NCI-H1436 (cell line): ENCODE results near the gene CDH5.

Experiments used
- DNase-seq: peaks from one replicate; lab custom pipeline; 2025; lab: John Stamatoyannopoulos, UW

Gene CDH5

DNA sequence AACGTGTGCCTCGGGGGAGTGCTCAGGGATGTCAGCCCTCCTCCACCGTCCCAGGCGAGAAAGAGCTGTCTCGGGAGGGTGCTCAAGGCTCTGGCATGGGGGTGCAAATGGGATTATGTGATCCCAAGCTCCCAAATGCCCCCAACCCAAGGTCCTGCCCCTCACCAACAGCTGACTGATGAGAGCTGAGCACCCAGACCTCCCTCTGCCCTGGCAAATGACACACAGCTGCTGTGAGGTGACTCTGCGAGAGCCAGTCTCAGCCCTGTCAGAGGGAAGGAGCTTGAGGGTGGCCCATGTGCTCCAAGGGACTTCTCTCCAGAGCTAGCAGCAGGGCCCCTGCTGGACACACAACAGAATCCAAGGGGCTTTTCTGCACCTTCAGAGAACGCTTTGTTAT is 7.7 kb downstream of the CDH5 start:
- DNase-seq, result no peak

DNA sequence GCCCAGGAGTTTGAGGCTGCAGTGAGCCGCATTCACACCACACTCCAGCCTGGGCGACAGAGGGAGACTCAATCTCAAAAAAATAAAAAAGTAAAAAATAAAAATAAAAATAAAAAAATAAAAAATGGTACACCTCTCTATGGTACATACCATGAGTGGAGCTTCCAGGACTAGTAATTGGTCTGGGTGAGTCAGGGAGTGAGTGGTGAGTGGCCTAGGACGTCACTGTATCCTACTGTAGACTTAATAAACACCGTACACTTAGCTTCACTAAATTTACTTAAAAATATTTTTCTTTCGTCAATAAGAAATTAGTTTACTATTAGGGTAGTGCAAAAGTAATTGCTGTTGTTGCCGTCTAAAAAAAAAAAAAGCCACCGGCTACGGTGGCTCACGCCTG is 9.0 kb downstream of the CDH5 start:
- DNase-seq, result no peak

DNA sequence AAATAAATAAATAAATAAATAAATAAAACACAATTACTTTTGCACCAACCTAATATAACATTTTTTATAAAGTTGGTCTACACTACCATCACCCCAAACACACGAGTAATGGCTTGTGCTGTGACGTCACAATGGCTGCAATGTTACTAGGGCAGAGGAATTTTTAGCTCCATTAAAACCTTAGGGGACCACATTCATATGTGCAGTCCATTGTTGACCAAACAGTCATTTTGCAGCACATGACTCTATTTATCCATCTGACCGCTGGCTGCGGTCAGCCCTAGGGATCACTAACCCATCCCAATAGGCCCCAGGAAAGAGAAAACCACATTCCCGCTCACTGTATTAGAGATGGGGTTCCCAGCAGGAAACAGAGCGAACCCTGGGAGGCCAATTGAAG is 9.6 kb downstream of the CDH5 start:
- no peak for DNase-seq

DNA sequence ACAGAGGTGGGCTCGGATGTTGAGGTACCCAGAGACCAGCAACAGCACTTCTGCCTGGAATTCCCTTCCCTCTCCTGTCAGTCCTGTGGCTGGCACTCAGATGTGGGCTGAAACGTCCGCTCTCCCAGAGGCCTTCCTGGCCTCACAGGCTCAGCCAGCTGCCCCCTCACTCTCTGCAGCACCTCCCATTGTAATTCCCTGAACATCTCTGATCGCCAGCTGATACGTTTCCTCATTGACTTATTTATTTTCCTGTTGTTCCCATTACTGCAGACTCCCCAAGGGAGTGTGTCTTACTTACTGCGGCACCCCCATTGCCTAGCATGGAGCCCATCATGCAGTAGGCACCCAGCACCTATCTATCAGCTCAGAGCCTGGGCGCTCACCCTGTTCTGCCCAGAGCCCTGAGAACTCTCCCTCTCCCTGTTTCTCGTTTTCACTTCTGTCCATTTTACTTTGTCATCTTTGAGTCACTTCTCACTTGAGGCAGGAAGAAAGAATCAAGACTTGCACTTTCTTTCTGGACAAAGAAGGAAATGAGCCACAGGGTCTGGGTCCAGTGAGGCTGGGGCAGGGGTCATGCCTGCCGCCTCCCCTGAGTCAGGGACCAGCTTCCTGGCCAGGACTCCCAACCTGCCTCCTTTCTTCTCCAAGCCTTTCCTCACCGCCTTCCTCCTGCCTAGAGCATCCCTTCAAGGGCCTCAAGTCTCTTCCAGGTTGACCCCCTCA is 10.2 kb downstream of the CDH5 start:
- DNase-seq, result no peak

DNA sequence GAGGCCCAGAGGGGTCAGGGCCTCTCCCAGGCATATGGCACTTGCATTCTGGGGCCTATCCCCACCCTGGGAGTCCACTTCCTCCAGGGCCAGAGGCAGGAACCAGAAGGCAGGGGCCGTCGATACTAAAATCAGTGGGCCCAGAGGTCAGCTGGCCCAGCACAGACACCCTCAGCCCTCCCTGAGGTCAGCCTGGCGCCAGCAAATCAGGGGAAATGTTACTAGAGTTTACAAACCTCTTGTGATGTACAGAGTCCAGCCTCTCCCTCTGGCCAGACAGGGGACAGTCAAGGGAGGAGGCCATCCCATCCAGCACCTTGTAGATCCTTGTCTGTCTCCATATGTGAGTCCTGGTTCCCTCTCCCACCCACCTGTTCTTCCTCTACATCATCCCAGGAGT is 10.8 kb downstream of the CDH5 start:
- DNase-seq, result no peak

DNA sequence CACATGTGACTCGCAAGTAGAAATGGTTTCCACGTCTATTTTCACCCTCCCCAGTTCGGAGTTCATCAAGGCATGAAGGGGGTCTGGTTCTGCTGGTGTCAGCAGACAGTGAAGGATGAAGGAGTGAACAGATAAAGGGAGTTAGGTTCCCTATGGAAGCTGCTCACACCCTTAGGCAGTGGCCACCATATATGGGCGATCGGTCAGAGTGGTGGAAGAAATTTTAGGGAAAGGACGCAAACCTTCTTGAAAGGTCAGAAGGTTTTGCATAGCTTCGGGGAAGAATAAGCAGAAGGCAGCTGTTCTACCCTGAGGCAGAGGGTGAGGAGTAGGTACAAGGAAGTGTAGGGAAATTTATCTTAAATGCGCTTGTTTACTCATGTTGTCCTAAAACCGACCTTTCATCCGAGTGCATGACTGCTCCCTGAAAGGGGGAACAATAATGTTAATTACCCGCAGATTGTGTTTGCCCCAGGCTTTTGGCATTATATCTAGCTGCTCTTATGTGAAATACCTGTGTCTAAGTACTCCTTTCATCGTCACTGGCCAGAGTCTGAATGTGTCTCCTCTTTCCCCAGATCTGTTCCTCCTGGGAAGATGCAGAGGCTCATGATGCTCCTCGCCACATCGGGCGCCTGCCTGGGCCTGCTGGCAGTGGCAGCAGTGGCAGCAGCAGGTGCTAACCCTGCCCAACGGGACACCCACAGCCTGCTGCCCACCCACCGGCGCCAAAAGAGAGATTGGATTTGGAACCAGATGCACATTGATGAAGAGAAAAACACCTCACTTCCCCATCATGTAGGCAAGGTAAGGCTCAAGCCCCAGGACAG is 12.5 kb downstream of the CDH5 start:
- peak; percentile 7 for DNase-seq

DNA sequence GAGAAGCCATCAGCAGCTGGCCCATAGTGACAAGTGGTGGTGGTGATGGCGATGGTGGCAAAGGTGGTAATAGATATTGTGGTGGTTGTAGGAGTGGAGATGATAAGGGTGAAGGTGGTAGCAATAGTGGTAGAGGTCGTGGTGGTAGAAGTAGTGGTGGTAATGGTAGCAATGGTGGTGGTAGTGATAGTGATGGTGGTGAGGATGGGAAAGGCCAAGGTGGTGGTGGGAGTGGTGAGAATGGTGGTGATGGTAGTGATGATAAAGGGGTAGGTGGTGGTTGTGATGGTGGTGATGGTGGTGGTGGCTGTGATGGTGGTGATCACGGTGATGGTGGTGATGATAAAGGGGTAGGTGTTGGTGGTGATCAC is 13.1 kb downstream of the CDH5 start:
- DNase-seq, result no peak

DNA sequence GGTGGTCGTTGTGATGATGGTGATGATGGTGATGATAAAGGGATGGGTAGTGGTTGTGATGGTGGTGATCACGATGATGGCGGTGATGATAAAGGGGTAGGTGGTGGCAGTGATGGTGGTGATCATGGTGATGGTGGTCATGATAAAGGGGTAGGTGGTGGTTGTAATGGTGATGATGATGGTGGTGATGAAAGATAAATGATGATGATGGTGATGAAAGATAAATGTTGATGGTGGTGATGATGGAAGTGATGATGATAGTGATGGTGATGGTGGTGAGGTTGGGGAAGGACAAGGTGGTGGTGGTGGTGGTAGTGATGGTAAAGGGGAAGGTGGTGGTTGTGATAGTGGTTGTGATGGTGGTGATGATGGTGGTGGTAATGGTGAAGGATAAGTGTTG is 13.9 kb downstream of the CDH5 start:
- no peak for DNase-seq

DNA sequence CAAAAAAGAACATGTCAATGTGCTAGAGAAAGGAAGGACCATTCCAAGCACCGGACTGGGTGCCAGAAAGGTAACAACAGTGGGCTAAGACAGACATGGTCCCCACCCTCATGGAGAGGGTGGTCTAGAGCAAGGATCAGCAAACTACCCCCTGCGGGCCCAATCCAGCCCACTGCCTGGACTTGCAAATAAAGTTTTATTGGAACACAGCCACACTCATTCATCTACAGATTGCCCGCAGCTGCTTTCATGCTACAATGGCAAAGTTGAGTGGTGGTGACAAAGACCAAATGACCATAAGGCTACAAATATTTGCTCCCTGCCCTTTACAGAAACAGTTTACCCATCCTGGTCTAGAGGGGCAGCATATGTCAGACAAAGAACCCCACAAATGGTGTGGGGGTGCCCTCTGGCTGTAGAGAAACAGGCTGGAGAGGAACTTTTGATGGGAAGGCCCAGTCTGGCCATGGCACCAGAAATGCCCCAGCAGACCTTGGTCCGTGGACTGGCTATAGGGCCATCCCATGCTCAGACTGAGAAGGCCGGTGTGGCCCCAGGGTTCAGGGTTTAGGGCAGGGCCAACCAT is 15.2 kb downstream of the CDH5 start:
- no peak for DNase-seq

DNA sequence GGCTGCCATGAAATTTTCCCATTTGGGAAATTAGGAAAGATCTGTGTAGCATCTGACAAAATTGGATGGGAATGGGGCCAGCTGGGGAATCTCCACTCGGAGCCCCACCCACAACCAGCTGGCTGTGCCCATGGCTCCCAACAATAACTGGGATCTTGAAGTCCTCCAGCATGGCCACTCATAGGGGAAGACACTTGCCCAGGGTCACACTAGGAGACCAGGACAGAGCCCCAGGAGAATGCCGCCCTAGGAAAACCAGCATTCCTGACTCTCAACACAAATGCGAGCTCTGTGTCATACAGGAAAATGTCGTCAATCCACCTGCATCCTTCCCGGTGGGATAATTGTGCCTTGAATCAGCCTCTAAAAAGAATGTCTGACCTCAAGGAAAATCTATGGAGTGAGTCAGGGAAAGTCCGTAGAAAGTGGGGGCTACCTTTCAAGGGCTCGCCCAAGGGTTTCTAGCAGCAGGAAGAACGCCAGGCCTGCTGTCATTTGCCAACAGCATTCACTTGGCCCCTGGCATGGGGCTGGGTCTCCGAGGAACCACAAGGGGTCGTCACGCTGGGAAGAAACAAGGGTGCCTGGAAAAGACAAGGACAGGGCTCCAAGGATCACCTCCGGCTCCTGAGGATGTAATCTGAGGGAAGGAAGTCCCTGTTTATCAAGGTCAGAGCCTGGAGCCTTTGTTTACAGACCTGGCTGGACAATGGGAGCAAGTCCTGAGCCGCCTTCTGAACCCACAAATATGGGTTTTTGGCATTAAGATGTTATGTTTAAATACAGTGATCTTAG is 15.9 kb downstream of the CDH5 start:
- no peak for DNase-seq

DNA sequence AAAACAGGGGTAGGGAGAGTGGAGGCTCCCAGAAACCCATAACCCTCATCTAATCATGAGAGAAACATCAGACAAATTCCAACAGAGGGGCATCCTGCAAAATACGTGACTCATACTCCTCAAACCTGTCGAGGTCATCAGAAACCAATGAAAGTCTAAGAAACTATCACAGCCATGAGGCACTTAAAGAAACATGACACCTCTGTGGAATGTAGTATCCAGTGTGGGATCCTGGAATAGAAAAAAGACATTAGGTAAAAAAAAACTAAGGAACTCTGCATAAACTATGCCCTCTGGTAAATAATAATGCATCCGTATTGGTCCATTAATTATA is 16.4 kb downstream of the CDH5 start:
- DNase-seq, result no peak

DNA sequence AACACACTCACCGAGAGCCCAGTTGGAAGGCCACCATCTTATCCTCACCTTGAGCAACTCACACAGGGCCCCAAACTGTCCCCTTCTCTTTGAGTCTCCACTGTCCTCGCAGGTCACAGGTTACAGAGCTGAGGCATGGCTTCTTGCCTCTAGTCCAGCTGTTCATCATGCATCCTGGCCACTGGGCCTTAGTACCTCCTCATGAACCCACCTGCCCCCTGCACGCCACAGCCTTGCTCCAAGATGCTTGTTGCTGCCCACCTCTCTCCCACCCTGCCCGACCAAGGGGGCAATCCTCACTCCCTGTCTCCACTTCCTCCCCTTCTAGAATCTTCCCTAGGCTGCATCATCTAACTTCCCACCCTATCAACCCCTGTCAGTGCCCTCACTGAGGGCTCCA is 17.1 kb downstream of the CDH5 start:
- no peak for DNase-seq

DNA sequence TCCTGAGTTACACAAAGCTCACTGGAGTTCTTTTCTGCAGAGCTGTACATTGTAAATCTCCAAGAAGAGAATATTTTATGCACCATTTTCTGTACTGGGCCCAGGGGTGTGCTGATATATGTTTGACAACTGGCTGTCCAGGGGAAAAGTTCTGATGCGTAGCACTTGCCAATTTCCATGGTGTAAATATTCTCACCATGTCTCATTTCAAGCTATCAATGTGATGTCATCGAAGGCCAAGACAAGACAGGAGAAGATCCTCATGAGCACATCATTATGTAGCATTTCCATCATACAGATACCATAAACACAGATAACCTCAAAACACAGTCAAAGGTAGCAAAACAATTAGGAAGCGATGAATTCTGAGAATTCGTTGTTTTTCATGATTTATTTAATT is 18.9 kb downstream of the CDH5 start:
- no peak for DNase-seq

DNA sequence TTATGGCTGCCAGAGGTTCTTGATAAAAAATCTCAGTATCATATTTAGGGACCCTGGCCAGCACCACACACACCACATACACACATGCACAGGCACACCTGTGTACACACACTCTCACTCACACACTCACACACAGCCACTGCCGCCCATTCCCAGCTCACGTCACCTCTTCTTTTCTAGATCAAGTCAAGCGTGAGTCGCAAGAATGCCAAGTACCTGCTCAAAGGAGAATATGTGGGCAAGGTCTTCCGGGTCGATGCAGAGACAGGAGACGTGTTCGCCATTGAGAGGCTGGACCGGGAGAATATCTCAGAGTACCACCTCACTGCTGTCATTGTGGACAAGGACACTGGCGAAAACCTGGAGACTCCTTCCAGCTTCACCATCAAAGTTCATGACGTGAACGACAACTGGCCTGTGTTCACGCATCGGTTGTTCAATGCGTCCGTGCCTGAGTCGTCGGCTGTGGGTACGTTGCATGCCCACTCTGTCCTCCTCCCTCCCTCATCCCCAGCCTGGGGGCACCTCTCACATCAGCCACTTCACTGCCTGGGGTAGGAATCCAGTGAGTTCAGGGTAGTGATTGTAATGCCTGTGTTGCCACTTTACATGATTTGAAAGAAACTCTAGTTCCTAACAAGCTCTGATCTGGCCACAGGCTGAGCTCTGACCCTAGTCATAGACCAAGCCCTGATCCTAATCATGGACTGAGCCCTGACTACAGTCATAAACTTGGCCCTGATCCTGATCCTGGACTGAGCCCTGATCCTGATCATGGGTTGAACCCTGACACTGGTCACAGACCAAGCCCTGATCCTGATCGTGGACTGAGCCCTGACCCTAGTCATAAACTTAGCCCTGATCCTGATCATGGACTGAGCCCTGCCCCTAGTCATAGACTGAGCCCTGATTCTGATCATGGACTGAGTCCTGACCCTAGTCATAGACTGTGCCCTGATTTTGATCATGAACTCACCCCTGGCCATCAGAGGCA is 20.4 kb downstream of the CDH5 start:
- no peak for DNase-seq

DNA sequence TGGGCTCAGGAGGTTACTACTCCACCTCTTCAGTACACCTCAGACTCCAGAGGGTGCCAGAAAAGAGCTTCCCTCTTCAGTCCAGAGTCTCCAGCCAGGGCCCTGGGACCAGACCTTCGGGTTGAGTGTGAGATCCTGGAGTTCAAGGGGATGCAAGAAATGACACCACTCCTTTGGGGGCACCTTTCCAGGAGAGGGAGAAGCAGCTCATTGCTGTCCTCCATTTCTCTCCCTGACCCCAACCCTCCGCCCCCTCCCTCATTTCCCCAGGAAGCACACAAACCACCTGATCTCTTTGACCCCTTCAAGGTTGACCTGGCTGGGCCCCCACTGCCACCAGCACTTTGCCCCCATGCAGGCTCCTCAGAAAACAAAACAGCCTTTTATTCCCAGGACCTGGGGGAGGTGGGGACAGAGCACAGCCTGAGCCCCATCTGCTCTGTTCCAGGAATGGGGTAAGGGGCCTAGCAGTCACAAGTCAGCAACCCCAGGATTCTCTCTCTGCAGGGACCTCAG is 21.4 kb downstream of the CDH5 start:
- DNase-seq, result no peak

DNA sequence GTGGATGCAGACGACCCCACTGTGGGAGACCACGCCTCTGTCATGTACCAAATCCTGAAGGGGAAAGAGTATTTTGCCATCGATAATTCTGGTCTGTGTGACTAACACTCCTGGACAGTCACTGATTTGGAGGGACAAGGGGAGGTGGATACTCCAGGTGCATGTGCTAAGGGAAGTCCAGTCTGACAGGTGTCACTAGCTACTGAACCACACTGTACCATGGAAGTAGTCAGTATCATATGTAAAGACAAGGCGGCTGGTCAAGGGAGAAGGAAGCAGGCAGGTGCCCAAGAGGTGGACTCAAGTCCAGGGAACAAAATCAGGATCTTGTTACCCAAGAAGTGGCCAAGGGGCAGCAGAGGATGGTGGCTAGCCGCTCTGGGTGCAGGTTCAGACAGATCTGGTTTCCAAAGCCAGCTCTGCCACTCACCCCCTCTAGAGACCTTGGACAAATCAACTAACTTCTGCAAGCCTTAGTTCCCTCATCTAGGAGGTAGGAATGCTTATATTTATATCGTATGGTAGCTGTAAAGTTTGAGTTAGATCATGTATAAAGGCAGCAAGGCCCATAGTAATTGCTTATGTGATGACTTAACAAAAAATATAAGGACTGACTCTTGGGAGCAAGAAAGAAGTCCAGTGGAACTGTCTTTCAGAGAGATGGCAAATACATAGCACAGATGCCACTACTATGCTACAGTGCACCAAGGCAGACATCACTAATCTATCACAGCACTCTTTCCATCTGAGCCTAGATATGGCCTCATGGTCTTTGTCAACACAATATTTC is 22.1 kb downstream of the CDH5 start:
- DNase-seq, result no peak

DNA sequence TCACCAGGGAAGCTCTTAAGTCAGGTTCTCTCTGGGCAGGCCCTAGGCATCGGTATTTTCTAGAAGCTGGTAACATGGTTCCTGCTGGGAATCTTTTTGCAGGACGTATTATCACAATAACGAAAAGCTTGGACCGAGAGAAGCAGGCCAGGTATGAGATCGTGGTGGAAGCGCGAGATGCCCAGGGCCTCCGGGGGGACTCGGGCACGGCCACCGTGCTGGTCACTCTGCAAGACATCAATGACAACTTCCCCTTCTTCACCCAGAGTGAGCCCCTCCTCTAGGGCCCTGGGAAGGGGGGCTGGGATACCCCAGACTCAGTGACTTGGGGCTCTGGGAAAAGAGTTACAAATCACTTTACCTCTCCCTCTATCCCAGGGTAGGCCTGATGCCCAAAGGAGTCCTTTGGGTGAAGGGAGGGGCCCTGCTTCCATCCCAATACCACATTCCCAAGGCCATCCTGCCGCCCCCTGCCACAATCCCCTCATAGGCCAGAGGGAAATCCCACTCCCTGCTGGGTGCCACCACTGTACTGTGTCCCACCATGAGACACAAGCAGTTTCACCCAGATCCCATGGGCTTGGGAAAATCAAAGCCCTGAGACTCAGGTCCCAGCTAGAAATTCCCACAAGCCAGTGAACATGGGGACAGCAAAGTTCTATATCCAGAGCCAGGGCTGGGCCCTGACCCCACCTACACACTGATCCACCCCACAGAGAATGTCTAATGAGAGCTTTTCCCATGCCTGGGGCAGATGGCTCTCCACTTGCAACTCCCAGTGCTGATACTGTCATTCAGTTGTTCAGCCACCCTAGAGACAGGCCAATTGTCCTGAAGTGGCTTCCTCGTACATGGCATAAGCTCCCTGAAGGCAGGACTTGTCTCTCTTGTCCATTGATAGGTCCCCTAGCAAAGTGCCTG is 23.0 kb downstream of the CDH5 start:
- no peak for DNase-seq

DNA sequence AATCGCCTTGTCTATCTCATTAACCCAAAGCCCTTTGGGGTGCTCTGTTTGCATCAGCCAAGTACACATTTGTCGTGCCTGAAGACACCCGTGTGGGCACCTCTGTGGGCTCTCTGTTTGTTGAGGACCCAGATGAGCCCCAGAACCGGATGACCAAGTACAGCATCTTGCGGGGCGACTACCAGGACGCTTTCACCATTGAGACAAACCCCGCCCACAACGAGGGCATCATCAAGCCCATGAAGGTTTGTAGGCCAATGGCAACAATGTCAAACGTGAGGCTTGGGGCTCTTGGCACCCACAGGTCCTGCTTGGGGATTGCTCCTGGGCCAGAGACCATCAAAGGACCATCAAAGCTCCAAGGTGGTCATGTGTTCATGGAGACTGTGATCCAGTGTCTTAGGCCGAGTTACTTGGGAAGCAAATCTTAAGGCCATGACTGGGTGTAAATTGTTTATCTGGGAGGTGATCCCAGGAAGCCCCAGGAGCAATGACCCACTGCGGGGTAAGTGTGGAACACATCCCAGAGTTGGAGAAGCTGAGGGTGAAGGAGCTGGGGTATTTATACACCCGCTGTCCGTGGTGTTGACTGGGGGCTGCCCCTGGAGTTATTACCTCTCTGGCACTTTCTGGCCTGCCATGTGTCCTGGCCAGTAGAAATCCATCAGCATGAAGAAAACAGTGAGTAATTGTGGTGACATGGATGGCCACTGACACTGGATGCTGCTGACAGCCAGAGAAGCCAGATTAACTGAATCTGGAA is 24.0 kb downstream of the CDH5 start:
- DNase-seq, result no peak
